K562 (cell line): ENCODE results near the gene MAZ. TPM values are rescaled to one million over a fixed set of nuclear protein-coding genes. Genes with fewer than 3 reads are reported as not detected.

Source experiments
- BMI1 ChIP-seq: fragments of 150-350 bp; IDR thresholded peaks from 2 replicates; pipeline ENCODE4 v1.6.1; 2014; ENCODE audit warnings: low read length
- DDX20 ChIP-seq: fragments of 450-650 bp; IDR thresholded peaks from 2 replicates; pipeline ENCODE4 v1.6.1; 2016; ENCODE audit warnings: missing genetic modification characterization, low read depth, mild to moderate bottlenecking, missing compliant biosample characterization, moderate library complexity
- MAFK ChIP-seq: IDR thresholded peaks from 2 replicates; pipeline ENCODE4 v1.6.1; 2011; ENCODE audit warnings: low read length, improper control_type of control experiment
- POLR2AphosphoS5 ChIP-seq: IDR thresholded peaks from 2 replicates; pipeline ENCODE4 v1.6.1; 2011; ENCODE audit warnings: mild to moderate bottlenecking, low read depth, low read length, moderate library complexity; ENCODE audit not compliant: control insufficient read depth, insufficient read depth
- PTTG1 ChIP-seq: fragments of 450-650 bp; IDR thresholded peaks from 2 replicates; pipeline ENCODE4 v1.6.1; 2016; ENCODE audit warnings: low read depth, mild to moderate bottlenecking, missing genetic modification characterization, missing compliant biosample characterization
- PURB ChIP-seq: sonication (generic); formaldehyde crosslinking; IDR thresholded peaks from 2 replicates; pipeline ENCODE4 v1.9.0; 2021; ENCODE audit warnings: low read depth, mild to moderate bottlenecking, missing genetic modification reagents
- RBM22 ChIP-seq: fragments of 200-400 bp; formaldehyde crosslinking; IDR thresholded peaks from 2 replicates; pipeline ENCODE4 v1.6.1; 2018; ENCODE audit warnings: low read length, low read depth; ENCODE audit not compliant: poor library complexity, severe bottlenecking
- SLC30A9 ChIP-seq: fragments of 250-450 bp; sonication (Bioruptor Pico); IDR thresholded peaks from 2 replicates; pipeline ENCODE4 v1.8.0; 2022; ENCODE audit warnings: mild to moderate bottlenecking, moderate library complexity
- SMARCB1 ChIP-seq: IDR thresholded peaks from 2 replicates; pipeline ENCODE4 v1.6.1; 2011; ENCODE audit warnings: improper control_type of control experiment, low read depth; ENCODE audit not compliant: insufficient read length
- TEAD2 ChIP-seq: fragments of 450-650 bp; IDR thresholded peaks from 2 replicates; pipeline ENCODE4 v1.6.1; 2016; ENCODE audit warnings: missing genetic modification characterization, control low read depth, missing compliant biosample characterization
- ZNF140 ChIP-seq: fragments of 250-450 bp; sonication (Bioruptor Pico); IDR thresholded peaks from 2 replicates; pipeline ENCODE4 v1.8.0; 2021; ENCODE audit warnings: moderate library complexity, mild to moderate bottlenecking, inconsistent platforms
- ZNF165 ChIP-seq: fragments of 250-450 bp; sonication (Bioruptor Pico); IDR thresholded peaks from 2 replicates; pipeline ENCODE4 v1.4.0; 2020; ENCODE audit warnings: borderline replicate concordance
- ZNF584 ChIP-seq: fragments of 200-800 bp; sonication (Bioruptor generic); IDR thresholded peaks from 2 replicates; pipeline ENCODE4 v1.6.1; 2016; ENCODE audit warnings: low read depth, mild to moderate bottlenecking, missing genetic modification characterization, missing compliant biosample characterization
- ZNF589 ChIP-seq: fragments of 200-800 bp; sonication (Bioruptor generic); IDR thresholded peaks from 2 replicates; pipeline ENCODE4 v1.6.1; 2016; ENCODE audit warnings: low read depth, missing genetic modification characterization, missing compliant biosample characterization
- ZNF766 ChIP-seq: fragments of 200-800 bp; sonication (Bioruptor generic); conservative IDR thresholded peaks from 2 replicates; pipeline ENCODE4 v1.6.1; 2016; ENCODE audit warnings: missing genetic modification characterization, missing compliant biosample characterization
- ZNF79 ChIP-seq: fragments of 250-450 bp; sonication (Bioruptor Pico); IDR thresholded peaks from 2 replicates; pipeline ENCODE4 v1.4.0; 2020; ENCODE audit warnings: low read depth, mild to moderate bottlenecking, moderate library complexity
- polyA plus RNA-seq, 8 experiments: library from polyadenylated mRNA; depleted of rRNA in 4 of 8; stranded (reverse) in 5 of 8; unstranded in 3 of 8; fragments of >200 nt; fragmentation: Nextera tagmentation in 2 of 8; fragmentation: Illumina TruSeq in 1 of 8; extraction: Ambion mirVana in 2 of 8; extraction: Trizol in 1 of 8; gene quantifications; 2 replicates each; pipeline versions ENCODE4 v1.2.1 to v1.2.3, GENCODE V29; 2011 to 2014; ENCODE audit warnings: inconsistent platforms in 1 of 8, missing spikeins in 1 of 8
- total RNA-seq, 7 experiments: library from RNA; depleted of rRNA in 6 of 7; stranded (reverse); fragments of >200 nt in 6 of 7; fragmentation: Illumina TruSeq in 2 of 7; extraction: Trizol in 2 of 7; gene quantifications; 2 replicates each; pipeline versions ENCODE4 v1.2.1 to v1.2.3, GENCODE V29; 2011 to 2021; ENCODE audit warnings: low replicate concordance in 1 of 7
- TF ChIP-seq, protein P1 (sequence below), 2 experiments: fragments of 450-650 bp in 1 of 2; sonication (generic) in 1 of 2; formaldehyde crosslinking in 1 of 2; IDR thresholded peaks; 2 replicates each; pipeline versions ENCODE4 v1.7.1 to v1.9.0; 2016 to 2022; ENCODE audit warnings: inconsistent platforms in 1 of 2, mild to moderate bottlenecking in 1 of 2, missing genetic modification reagents in 1 of 2
- TF ChIP-seq, protein P2 (sequence below): fragments of 450-650 bp; IDR thresholded peaks from 2 replicates; pipeline ENCODE4 v1.6.1; 2018; ENCODE audit warnings: mild to moderate bottlenecking, low read depth; ENCODE audit not compliant: partially characterized antibody

The MAZ gene
- total and polyA plus RNA-seq, 9 of the 15 experiments (the other 6 are each of a cell fraction or from before 2014, with no cell fraction given), result 45.4 to 532 (median 250) TPM

DNA sequence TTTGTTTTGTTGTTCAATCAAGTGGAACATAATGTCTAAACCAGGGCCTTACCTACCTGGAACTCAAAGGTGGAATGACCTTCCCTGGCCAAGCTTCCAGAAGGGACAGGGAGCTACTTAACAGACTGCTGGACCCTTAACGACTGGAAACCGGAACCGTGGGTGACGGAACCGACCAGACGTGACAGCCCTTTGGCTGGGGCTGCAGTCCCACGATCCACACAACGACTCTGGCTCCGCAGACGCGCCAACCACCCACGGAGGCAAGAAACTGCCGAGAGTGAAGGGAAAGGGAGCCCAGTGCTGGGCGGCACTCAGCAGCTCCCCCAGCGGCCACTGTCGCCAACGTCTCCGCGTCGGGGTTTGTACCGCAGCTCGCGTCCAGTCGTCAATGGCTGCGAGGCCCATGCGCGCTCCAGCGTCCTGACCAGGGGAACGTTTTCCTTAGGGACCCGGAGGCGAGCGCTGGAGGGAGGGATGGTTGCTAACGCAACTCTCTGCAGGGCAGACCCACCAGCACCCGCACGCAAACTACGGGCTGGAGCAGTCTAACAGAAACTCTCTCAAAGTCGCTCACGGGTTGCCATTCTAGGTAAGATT lies 21.3 kb upstream of the MAZ start (continued):
- TF ChIP-seq, protein P1, sequence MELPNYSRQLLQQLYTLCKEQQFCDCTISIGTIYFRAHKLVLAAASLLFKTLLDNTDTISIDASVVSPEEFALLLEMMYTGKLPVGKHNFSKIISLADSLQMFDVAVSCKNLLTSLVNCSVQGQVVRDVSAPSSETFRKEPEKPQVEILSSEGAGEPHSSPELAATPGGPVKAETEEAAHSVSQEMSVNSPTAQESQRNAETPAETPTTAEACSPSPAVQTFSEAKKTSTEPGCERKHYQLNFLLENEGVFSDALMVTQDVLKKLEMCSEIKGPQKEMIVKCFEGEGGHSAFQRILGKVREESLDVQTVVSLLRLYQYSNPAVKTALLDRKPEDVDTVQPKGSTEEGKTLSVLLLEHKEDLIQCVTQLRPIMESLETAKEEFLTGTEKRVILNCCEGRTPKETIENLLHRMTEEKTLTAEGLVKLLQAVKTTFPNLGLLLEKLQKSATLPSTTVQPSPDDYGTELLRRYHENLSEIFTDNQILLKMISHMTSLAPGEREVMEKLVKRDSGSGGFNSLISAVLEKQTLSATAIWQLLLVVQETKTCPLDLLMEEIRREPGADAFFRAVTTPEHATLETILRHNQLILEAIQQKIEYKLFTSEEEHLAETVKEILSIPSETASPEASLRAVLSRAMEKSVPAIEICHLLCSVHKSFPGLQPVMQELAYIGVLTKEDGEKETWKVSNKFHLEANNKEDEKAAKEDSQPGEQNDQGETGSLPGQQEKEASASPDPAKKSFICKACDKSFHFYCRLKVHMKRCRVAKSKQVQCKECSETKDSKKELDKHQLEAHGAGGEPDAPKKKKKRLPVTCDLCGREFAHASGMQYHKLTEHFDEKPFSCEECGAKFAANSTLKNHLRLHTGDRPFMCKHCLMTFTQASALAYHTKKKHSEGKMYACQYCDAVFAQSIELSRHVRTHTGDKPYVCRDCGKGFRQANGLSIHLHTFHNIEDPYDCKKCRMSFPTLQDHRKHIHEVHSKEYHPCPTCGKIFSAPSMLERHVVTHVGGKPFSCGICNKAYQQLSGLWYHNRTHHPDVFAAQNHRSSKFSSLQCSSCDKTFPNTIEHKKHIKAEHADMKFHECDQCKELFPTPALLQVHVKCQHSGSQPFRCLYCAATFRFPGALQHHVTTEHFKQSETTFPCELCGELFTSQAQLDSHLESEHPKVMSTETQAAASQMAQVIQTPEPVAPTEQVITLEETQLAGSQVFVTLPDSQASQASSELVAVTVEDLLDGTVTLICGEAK (IDR thresholded peaks at IDR 0.05), result no peak
- TF ChIP-seq, protein P1 (CRISPR knock-in tag; IDR thresholded peaks at IDR 0.05), result no peak
- TF ChIP-seq, protein P2, sequence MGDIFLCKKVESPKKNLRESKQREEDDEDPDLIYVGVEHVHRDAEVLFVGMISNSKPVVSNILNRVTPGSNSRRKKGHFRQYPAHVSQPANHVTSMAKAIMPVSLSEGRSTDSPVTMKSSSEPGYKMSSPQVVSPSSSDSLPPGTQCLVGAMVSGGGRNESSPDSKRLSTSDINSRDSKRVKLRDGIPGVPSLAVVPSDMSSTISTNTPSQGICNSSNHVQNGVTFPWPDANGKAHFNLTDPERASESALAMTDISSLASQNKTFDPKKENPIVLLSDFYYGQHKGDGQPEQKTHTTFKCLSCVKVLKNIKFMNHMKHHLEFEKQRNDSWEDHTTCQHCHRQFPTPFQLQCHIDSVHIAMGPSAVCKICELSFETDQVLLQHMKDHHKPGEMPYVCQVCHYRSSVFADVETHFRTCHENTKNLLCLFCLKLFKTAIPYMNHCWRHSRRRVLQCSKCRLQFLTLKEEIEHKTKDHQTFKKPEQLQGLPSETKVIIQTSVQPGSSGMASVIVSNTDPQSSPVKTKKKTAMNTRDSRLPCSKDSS, result no peak
- no peak for TF ChIP-seq PURB (CRISPR knock-in tag)
- TF ChIP-seq TEAD2 (tag), result no peak
- TF ChIP-seq RBM22, result no peak
- no peak for TF ChIP-seq PTTG1 (tag)
- no peak for TF ChIP-seq ZNF589
- no peak for TF ChIP-seq ZNF140 (CRISPR knock-in tag)
- TF ChIP-seq POLR2AphosphoS5, result no peak
- no peak for TF ChIP-seq BMI1
- no peak for TF ChIP-seq DDX20 (tag)
- no peak for TF ChIP-seq MAFK
- TF ChIP-seq ZNF584 (CRISPR knock-in tag), result no peak
- TF ChIP-seq SMARCB1, result no peak
- TF ChIP-seq ZNF766 (CRISPR knock-in tag), result no peak
- TF ChIP-seq ZNF79, result no peak
- no peak for TF ChIP-seq SLC30A9
- no peak for TF ChIP-seq ZNF165
